Skin epidermis (tissue), 12 donors: ENCODE measurements around the gene HCFC1.
"Not testable (repeated sequence)": the region's sequence is repeated elsewhere in the genome, so short reads cannot be mapped to it uniquely, and the experiment has no call there.

Experiments
- H3K27ac ChIP-seq, 21 experiments: fragments of 200-600 bp; sonication (generic) in 11 of 21; one replicate each; pipeline ENCODE4 v1.5.0; 2020; ENCODE audit warnings: mild to moderate bottlenecking in 3 of 21, inconsistent platforms in 2 of 21, moderate library complexity in 2 of 21
- H3K4me3 ChIP-seq, 7 experiments: fragments of 200-600 bp; sonication (generic) in 2 of 7; one replicate each; pipeline ENCODE4 v1.5.0; 2020; ENCODE audit warnings: inconsistent platforms in 2 of 7, mild to moderate bottlenecking in 2 of 7, moderate library complexity in 1 of 7

The HCFC1 gene

DNA sequence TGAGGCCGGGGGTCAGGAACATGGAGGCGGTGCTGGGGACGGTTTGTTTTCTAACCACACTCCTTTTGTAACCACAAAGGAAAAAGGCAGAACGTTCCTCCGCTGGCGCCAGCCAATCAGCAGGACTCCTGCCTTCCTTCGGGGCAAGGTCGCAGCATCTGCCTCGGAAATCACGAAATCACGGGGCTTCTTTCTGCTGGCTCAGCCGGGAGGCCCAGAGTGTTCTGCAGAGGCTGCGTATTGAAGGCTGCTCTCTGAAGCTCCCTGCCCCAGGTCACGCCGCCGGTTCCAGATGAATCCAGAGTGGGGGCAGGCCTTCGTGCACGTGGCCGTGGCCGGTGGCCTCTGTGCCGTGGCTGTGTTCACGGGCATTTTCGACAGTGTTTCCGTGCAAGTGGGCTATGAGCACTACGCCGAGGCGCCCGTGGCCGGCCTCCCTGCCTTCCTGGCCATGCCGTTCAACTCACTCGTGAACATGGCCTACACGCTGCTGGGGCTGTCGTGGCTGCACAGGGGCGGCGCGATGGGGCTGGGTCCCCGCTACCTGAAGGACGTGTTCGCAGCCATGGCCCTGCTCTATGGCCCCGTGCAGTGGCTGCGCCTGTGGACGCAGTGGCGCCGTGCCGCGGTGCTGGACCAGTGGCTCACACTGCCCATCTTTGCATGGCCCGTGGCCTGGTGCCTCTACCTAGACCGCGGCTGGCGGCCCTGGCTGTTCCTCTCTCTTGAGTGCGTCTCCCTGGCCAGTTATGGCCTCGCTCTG is 10.3 kb upstream of the HCFC1 start:
- peak overlapping the region in 12 of 21 experiments; percentile 3 to 81 (median 64) for H3K27ac ChIP-seq

DNA sequence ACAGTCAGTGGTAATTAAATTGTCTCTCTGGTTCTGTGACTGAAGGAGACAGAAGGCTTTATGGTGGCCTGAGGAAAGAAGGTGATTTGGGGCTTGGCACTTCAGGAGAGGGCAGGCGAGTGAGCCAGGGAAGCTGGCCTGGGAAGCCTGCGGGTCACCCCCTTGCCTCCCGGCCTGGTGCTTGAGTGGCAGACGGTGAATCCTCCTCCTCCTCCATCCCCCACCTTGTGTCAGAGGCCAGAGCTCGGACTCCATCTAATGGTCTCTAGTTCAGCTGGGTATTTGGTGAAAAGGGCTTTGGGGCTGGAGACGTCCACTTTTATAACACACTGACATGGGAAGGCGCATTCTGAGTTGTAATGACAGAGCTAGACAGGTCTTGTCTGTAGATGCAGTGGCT is 9.6 kb upstream of the HCFC1 start:
- H3K4me3 ChIP-seq, result no peak overlapping the region
- peak overlapping the region in 14 of 21 experiments; percentile 9 to 81 (median 58) for H3K27ac ChIP-seq

More for the DNA sequence above, 10.3 kb upstream of the HCFC1 start:
- H3K4me3 ChIP-seq, result no peak overlapping the region

DNA sequence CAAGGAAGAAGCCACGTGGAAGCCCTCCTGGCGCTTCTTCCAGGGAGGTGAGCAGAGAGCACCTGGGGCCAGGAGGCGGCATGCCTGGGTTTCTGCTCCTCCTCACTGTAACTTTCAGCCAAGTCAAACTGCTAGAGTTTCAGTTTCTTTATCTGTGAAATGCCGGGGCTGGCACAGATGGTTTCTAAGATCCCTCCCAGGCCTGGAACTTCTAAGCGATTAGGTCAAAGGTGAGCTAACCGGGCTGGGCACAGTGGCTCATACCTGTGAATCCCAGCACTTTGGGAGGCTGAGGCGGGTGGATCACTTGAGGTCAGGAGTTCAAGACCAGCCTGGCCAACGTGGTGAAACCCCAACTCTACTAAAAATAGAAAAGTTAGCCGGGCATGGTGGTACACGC is 8.8 kb upstream of the HCFC1 start:
- H3K4me3 ChIP-seq, result not testable (repeated sequence)
- peak overlapping the region in 9 of 21 experiments; percentile 24 to 81 (median 67) for H3K27ac ChIP-seq

DNA sequence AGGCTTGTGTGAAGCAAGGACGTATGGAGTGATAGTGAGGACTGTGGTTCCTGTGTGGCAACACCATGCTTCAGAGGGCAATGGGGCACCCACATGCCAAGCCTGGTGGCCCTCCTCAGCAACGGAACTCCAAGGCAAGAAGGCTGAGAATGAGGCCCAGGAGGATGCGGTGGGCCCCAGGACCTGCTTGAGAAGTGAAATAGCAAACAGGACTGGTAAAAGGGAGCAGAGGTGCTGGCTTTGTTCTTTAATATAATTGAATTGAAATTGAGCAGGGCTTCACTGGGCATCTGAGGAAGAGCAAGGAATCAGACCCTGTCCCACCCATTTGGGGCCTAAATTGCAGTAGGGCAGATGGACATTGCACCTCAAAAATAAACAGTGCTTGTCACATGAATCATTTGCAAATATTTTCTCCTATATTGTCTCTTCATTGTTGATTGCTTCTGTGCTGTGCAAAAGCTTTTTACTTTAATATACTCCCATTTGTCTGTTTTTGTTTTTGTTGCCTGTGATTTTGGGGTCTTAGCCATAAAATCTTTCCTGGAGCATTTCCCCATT is 3.2 kb upstream of the HCFC1 start:
- Histone ChIP-seq H3K27ac (peak overlapping the region in 16 of 21 experiments; percentile 2 to 100 (median 96)), H3K4me3 (no peak overlapping the region)

DNA sequence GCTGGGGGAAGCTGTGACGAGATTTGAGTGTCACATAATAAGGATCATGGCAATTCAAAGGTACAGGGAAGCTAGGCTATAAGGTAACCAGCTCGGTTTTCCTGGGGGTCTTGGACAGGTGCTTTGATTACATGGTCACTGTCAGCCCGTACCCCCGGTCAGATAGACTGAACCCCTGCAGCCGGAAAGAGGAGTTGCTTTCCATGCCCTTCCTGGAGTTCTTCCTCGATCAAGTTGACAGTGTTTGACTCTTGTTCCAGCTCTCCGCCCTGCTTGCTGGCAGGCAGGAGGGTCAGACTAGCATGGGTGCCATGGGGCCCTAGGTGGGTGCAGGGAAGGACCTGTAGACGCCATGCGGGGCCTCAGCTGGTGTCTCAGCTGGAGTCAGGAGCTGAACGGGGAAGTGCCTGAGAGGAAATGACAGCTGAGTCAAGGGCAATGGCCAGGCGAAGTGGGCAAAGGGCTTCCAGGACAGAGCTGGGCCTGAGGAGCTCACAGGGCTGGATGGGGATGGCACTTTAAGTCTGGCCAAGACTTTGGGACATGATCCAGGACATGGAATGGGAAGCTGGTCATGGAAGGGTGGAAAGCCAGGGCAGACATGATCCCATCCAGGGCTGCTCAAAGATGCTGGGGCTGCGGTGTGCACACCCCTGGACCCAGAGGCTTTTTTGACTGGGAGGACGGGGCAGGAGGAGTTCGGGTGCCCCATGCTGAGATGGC is 2.5 kb upstream of the HCFC1 start:
- Histone ChIP-seq H3K27ac (peak overlapping the region in 19 of 21 experiments; percentile 13 to 100 (median 96)), H3K4me3 (peak overlapping the region in 1 of 7 experiments; percentile 71)

DNA sequence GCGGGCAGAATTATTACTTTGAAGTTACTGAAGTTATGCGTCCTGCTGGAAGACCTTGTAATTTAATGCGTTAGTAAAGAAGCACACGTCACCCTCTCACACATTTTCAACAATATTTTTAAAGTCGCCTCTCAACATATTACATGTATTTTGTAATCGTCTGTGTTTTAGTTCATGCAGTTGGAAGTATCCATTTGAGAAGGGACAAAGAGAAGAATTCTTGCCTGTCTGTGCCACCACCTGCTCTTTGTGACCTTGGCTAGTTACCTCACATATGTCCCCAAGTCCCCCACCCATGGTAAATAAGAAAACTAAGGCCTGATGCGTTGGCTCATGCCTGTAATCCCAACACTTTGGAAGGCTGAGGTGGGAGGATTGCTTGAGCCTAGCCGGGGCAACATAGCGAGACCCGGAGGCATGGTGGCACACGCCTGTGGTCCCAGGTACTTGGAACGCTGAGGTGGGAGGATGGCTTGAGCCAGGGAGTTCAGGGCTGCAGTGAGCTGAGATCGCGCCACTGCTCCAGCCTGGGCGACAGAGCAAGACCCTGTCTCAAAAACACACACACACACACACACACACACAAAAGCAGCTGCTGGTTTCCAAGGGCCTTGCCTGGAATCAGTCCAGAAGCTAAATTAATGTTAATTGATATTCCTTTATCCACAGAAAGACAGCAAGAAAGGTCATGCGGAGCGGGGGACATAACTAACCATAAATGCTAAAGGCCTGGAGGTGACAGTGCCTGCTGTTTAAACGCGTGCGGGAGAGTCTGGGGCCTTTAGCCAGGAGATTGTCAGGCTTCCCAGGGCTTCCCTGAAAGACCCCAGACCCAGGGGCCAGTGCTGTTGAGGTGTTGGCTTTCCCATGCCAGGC is 1.7 kb upstream of the HCFC1 start:
- Histone ChIP-seq H3K27ac (peak overlapping the region in 20 of 21 experiments; percentile 67 to 100 (median 97)), H3K4me3 (peak overlapping the region; percentile 32 to 88 (median 59))

DNA sequence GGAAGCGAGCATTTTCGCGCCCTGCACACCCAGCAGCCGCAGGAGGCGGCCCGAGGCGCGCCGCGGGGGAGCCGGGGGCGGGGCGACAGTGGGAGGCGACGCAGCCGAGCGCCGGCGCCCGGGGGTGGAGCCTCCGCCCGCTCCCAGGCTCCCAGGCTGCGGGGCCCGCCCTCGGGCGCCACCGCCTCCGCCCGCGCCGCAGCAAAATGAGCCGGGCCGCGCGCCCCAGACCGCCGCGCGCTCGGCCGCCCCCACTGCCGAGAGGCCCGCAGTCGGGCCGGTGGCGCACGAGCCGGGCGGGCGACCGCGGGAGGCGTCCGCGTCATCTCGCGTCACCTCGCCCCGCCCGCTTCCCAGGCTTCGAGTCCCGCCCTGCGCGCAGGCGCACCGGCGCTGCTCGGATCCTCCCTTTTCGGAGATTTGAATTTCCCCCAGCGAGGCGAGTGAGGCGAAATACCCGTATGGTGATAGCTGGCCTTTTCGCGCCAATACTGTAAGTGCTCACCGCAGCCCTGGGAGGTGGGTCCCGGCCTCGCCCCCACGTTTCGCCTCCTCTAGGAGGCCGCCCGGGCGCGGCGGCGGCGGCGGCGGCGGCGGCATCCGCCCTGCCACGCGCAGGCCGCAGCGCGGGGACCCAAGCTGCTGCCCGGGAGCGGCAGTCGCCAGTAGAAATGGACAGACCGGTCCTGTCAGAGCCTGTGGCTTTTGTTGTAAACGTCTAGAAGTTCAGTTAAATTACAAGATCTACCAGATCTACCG is 929 bp upstream of the HCFC1 start, which contains the start of gene TMEM187:
Gene TMEM187, plus strand, starts transcription at position 387 of the 759 bp plus-strand sequence. CDS start 9,309 bp downstream, outside the sequence.
- Histone ChIP-seq H3K27ac (peak within 1 kb of the TSS; percentile 94 to 100 (median 99)), H3K4me3 (peak within 1 kb of the TSS; percentile 47 to 88 (median 69))

DNA sequence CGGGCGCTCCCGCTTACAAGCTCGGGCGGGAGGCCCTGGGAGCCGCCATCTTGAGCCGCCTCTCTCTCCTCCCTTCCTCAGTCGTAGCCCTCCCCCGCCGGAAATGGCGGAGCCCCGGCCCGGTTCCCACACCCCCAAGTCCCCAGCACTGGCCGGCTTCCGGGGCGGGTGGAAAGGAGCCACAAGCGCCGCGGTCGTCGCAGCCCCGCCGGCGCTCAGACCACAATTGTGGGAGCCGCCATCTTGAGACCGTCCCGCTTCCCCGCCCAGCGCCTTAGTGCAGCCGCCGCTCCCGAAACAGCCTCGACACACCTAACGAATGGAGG is 531 bp downstream of the HCFC1 start:
- peak overlapping the region; percentile 47 to 88 (median 69) for H3K4me3 ChIP-seq
- H3K27ac ChIP-seq, result peak overlapping the region; percentile 94 to 100 (median 99)

DNA sequence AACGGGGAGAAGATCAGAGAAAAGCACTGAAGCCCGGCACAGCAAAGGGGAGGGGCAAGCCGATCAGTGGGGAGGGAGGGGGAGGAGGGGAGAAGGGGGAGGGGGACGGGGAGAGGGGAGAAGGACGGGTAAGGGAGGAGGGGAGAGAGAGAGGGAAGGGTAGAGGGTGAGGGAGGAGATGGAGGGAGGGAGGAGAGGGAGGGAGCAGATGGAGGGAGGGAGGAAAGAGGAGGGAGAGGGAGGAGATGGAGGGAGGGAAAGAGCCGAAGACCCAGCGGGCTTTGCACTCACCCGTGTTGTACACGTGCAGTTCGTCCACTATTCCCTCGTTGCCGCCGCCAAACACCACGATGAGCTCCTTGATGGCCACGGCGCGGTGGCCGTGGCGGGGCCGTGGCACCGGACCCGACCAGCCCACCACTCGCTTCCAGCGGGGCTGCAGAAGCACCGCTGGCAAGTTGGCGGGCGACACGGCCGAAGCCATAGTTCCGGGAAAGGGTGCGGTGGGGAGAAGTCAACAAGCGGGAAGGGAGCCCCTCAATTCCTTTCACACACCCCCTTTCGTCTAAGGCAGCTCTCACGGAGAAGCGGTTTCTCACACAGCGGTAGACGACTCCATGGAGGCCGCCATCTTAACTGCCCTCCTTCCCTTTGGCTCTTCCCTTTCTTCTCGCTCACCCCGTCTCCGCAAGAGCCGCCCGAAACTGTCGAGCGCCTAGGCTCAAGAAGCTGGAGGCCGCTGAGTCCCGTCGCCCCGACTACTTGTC is 1.1 kb downstream of the HCFC1 start:
- H3K4me3 ChIP-seq, result peak overlapping the region; percentile 47 to 88 (median 69)
- H3K27ac ChIP-seq, result peak overlapping the region; percentile 94 to 100 (median 99)

DNA sequence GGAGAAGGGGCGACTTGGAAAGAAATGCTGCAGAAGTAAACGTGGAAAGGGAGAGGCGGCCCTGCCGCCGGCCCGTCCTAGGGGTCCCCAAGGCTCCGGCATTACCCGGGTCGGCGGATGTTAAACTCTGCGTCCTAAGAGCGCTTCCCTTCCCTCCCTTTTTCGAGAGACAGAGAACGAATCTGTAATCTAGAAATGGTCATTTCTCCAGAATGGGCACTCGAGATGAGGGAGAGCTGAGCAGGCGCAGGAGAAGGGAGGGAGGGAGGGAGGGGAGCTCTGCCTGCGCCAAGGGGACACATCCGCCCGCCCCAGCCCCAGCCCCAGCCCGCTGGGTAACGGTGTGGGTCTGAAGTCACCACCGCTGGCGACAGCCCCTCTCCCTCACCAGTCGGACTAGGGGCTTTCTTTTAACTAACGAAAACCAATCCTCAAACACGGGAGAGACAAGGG is 1.7 kb downstream of the HCFC1 start:
- peak overlapping the region; percentile 47 to 88 (median 69) for H3K4me3 ChIP-seq
- peak overlapping the region in 20 of 21 experiments; percentile 53 to 100 (median 99) for H3K27ac ChIP-seq

DNA sequence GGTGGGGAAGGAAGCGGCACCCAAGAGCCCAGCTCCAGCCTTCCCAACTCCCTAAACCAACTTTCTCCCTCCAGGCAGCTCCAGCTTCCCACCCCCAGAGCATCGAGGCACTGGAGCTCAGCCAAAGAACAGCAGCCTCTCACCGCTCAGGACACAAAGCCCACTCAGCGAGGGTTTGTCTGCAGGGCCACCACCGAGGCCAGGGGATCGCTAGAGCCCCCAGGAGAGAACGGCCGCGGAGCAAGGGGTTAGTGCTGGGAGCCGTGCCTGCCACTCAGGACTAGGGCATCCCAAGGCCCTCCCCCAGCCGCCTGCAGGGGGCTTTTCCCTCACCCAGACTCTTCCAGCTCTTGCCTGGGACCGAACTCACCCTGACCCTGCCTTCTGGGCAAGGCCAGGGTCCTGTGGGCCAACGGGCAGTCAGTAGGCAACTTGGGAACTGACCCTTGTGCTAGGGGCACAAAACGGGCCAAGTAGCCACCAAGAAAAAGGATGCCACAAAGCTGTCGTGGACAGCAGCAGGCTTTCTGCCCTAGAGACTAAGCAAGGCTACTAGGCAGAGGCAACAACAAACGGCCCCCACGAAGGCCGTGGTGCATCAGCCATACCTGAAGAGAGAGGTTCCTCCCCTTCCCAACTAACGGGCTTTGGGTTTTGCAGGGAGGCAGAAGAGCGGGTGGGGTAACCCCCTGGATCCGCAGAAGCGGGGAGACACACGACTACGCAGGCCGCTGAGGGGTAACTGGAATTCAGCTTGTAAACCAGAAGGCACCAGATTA is 2.3 kb downstream of the HCFC1 start:
- Histone ChIP-seq H3K27ac (peak overlapping the region in 20 of 21 experiments; percentile 34 to 100 (median 98)), H3K4me3 (peak overlapping the region; percentile 47 to 88 (median 69))

DNA sequence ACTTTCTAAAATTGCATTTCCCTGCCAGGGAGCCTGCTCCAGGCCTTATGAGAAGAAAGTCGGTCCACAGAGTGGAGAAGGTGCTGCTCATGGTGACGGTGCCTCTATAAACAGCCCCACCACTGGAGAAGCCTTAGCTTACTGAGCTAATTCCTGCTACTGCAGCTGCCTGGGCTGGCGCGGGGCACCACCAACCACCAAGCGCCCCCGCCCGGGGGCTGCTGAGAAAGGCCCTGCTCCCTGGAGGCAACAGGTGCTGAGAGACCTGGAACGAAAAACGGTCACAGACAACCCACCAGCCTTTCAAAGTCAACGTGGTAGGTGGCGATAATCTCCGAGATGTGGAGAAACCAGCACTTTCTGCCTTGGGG is 2.9 kb downstream of the HCFC1 start:
- peak overlapping the region; percentile 47 to 88 (median 69) for H3K4me3 ChIP-seq
- H3K27ac ChIP-seq, result peak overlapping the region in 18 of 21 experiments; percentile 34 to 100 (median 98)

DNA sequence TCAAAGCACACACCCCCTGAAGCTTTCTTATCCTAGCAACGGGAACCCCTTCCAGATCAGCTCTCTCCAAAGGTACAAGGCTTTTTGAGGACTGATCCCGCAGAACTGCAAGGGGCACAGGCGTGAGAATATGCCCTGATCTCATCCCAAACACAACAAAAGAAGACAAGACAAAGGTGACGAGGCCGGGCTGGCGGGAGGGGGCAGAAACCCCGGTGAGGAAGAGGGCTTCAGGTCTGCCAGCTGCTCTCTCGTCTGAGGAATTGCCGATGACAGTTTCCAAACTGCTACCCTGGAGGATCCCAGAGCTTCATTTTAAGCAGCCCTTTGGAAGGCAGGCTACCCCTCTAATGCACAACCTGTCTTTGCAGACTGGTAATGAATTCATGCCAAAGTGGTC is 3.4 kb downstream of the HCFC1 start:
- peak overlapping the region in 17 of 21 experiments; percentile 4 to 100 (median 96) for H3K27ac ChIP-seq
- H3K4me3 ChIP-seq, result peak overlapping the region in 4 of 7 experiments; percentile 47 to 75 (median 64)

DNA sequence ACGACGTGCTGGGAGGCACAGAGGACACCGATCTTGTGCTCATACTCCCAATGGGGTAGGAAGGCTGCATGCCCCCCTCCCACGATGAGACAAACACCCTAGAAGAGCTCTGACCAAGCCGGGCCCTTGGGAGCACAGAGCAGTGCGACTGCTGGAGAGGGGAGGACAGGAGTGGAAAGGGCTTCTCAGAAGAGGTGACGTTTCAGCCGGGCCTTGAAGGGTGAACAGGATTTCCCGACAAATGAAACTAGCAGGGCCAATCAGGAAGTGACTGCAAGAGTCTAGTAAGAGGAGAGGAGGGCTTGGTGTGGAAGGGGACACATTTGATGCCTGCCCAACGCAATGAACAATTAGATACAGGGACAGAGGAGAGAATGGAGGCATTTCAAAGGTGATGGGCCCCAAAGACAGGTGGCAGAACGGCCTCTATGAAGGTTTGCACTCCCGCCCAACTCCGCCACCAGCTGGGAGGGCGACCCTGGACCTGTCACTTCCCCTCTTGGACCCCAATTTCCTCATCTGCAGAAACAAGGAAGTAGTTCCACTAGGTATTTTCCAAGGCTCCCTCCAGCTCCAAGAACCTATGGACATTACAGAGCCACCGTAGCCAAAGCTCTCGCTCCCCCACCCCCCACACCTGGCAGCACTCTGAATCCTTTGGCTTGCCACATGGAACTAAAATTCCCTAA is 3.9 kb downstream of the HCFC1 start:
- H3K4me3 ChIP-seq, result peak overlapping the region in 1 of 7 experiments; percentile 69
- H3K27ac ChIP-seq, result peak overlapping the region in 17 of 21 experiments; percentile 4 to 100 (median 63)

DNA sequence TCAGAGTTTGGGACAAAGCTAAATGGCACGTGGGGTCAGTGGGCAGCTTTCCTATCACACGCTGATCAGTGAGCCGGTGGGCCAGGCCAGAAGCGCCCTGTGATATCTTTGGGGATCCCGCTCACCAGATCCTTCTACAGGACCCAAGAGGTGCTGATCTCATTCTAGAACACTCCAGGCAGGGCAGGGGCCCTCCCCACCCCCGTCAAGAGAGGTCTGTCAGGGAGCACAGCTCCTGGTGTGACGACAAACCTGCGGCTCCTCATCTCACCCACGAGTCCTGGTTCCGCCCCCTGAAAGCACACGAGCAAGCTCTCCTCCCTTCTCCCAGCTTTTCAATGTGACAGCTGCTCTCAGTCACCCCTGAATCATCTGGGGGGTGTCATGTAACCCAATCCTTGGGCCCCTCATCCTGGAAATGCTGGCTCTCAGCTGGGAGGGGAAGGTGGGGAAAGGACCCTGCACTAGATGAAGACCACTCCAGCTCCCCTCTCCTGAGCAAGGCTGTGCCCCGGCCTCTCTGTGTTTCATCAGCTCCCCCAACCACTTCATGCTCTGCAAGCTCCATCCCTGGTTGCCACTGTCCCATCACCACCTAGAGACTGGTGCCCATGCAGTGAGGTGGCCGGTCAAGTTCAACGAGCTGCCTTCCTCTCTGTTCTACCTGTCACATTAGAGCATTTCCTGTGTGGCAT is 4.6 kb downstream of the HCFC1 start:
- H3K27ac ChIP-seq, result peak overlapping the region in 14 of 21 experiments; percentile 4 to 100 (median 70)
- H3K4me3 ChIP-seq, result peak overlapping the region in 1 of 7 experiments; percentile 69

DNA sequence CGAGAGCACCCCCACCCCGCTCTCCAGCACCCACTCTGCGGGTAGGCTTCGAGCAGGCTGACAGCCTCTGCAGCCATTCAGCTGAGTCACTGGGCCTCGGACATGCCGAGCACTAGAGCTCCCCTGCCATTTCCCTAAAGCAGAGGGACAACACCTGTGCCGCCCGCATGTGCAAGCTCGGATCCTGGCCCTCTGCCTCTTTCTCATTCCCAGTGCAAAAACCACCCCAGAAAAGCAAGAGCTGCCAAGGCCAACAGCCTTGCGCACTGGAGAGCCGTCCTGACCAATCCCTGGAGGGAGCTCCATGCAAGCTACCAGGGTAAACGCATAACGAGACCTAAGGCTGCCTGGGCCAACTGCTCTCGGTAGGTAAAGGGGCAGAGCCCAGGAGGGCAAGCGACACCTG is 5.3 kb downstream of the HCFC1 start:
- Histone ChIP-seq H3K4me3 (no peak overlapping the region), H3K27ac (peak overlapping the region in 8 of 21 experiments; percentile 26 to 100 (median 84))
